ENCODE data around the gene ELAVL2.
A peak's percentile ranks its signal among the peaks of the same experiment; 100 is the strongest.

The ELAVL2 gene

GRCh38 chr9:23826120-23826629, at the start of gene ELAVL2:
Gene ELAVL2 (minus strand): TSS chr9:23826240. CDS start chr9:23762234, 64,006 bp downstream.
- peak; percentile 88 for DNase-seq (ENCODE audit: low spot score)

GRCh38 chr9:23858234-23858633, 32.2 kb upstream of the ELAVL2 start:
- no peak for DNase-seq (ENCODE audit: low spot score)

GRCh38 chr9:23855873-23856604, 30.0 kb upstream of the ELAVL2 start:
- DNase-seq (ENCODE audit: low spot score): no peak

GRCh38 chr9:23850690-23851629, 24.9 kb upstream of the ELAVL2 start:
- DNase-seq (ENCODE audit: low spot score): no peak

DNA sequence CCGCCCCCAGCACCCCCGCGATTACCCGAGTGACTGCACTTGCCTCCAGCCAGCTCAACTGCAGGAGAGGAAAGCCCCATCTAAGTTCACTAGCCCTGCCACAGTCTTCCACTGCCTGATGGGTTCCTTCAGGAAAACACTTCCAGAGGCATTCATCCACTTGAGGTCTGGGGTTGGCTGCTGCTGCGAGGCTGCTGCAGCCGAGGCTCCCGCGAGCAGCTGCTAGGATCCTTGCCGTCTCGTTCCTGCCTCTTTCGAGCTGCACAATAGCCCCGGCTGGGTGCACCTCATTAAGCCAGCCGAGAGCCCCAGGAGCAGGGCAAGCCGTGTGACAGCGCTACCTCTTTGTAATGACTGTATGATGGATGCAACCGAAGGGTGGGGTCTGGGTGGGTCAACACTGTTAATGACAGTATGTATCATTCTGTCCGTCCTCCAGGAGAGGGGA, 24.2 kb upstream of the ELAVL2 start:
- no peak for DNase-seq (ENCODE audit: low spot score)

DNA sequence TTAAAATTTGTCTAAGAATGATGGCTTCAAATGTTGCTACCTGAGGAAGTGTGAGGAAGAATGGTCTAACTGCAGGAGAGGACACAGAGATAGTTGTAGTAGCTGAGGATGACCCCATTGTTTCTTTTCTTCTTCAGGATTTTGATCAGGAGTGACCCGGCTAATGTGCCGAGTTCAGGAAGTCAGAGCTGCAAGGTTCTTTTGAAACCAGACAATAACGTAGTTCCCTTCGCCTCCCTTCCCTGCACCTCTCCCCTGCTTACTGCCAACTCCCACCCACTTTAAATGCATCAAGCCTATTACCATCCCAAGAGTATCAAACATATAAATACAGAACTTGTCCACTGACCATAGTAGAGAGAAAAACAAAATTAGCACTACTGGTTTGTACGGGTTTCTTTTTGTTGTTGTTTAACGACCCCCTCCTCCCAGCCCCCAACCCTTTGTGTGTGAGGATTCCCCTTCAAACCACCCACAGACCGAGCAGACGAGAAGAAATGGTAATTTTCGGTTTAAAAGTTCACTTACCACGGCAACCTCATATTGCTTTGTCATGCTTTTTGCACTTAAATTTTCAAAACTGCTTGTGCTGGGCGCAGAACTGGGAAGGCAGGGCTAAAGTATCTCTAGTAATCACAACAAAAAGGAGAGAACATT, 23.5 kb upstream of the ELAVL2 start:
- no peak for DNase-seq (ENCODE audit: low spot score)

DNA sequence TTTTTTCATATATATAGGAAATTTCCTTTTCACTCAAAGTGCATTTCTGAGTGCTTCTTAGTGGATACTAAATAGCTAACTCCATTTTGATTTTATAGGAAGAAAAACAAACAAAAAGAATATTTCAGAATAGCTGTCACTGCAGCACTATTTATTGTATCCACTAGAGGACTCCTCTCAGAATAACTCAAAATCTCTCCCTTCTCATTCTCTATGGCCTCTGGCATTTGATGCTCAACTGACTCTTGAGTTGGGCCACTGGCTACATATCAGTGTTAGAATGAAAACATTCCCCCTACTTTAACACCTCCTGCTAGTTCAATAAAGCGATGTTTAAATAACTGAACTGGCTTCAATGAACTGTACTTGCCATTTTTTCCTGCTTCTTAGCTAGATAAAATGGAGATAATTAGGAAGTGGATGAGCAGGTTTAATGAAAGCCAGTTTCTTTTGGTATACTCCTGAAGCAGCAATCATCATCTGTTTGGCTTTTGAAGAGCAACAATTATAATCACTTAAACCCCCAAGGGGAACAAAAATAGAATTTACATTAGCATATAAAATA, 16.6 kb upstream of the ELAVL2 start:
- no peak for DNase-seq (ENCODE audit: low spot score)

DNA sequence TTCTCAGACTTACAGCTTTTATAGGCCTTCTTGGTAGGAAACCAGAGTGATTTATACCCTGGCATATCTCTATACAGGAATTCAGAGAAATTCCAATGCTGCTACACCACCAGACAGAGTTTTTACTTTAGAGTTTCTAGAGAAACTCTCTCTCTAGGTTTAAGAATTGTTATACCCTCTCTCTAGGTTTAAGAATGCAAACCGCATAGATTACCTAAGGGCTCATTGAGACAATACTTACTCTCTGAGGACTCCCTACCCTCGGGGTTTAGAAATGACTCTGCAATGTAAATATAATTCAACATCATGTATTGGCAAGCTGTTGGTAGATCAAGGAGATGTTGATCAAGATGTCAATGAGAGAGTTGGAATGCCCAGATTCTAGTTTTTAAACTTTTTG, 15.3 kb upstream of the ELAVL2 start:
- DNase-seq (ENCODE audit: low spot score): no peak

- DNase-seq (ENCODE audit: low spot score): no peak
Measured at GRCh38 chr9:23837038-23837437, 11.0 kb upstream of the ELAVL2 start.

- DNase-seq (ENCODE audit: low spot score): no peak
Measured at GRCh38 chr9:23830929-23831730, 5.1 kb upstream of the ELAVL2 start.

DNA sequence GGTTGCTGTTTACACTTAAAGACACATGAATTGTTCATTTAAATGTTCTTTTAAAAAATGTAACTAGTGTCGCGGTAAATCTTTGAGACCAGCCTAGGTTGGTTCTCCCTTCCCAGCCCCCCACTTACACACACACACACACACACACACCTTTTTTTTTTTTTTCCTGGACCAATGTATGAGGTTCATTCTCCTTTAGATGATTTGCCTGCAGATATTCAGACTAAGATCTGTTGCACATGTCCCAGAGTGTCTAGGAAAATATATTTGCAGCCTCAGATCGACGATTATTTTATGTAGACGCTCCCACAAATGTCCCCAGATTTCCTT, 4.4 kb upstream of the ELAVL2 start:
- no peak for DNase-seq (ENCODE audit: low spot score)

- DNase-seq (ENCODE audit: low spot score): no peak
Measured at GRCh38 chr9:23829580-23830475, 3.8 kb upstream of the ELAVL2 start.

GRCh38 chr9:23825700-23826099, 340 bp downstream of the ELAVL2 start:
- DNase-seq (ENCODE audit: low spot score): no peak

DNA sequence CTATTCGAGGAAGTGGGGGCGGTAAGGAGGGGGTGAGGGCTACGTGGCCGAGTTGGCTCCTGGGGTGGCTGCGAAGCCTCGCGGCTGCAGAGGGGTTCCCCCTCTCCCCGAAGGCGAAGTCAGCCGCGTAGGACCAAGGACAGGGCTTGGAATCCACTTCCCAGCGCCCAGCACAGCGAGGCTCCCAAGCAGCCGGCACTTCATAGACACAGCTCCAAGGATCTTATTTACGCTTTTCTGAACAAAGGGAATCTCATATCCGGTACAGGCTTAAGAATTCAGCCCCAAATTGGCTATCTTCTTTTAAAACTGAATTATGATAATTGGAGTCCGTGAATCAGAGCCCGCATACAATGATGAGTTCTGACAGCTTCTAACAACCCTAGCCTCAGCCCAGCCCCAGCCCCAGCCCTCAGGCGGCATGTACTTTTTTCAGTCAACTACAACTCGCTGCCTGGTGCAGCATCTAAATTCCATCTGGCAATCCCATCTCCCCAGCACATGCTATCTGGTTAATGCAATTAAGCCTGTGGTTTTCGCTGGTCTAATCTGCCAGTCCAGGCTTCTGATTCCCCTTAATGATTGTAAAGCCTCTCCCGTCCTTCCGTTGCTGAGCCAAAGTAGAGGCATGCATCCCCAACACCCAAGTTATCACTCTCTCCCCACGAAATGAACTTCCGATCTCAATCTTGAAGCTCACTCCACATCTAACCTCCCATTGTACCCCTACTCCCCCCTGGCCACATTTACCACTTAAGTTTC, 1.0 kb downstream of the ELAVL2 start:
- peak; percentile 11 for DNase-seq (ENCODE audit: low spot score)

DNA sequence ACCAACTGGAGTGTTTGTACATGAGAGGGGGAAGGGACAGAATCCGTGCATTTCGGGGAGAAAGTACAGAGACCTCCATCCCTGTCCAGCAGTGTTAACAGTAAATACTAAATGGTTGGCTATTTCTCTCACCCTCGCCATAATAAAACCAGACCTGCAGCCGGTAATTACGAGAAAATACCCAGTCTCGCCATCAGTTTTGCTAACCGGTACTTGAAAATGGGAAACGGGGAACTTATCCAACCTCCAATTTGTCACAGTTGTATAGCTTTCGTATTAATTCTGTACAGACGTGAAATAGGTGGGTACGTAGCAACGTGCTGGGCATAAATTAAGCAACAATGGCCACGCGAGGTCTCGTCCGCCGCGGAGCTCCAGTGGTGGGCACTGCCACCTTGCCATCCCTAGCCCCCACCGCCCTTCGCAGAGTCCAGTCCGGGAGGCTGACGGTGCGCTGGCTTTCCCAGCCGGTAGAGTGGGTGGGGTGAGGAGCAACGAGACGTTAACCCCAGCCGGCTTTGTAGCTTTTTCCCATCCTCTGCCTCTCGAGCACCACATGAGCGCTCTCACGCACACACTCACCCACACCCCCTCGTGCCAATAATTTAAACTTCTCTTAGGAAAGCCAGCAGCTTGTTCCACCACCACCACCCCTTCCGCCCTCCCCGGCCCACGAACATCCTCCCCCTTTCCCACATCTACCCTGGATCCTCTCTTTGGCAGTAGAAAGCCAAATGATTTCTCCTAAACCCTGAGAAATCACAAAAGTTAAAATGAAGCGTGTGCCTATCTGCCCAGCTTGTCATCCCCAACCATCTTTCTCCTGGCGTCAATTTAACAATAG, 1.8 kb downstream of the ELAVL2 start:
- DNase-seq (ENCODE audit: low spot score): no peak

GRCh38 chr9:23823269-23823668, 2.8 kb downstream of the ELAVL2 start:
- no peak for DNase-seq (ENCODE audit: low spot score)

DNA sequence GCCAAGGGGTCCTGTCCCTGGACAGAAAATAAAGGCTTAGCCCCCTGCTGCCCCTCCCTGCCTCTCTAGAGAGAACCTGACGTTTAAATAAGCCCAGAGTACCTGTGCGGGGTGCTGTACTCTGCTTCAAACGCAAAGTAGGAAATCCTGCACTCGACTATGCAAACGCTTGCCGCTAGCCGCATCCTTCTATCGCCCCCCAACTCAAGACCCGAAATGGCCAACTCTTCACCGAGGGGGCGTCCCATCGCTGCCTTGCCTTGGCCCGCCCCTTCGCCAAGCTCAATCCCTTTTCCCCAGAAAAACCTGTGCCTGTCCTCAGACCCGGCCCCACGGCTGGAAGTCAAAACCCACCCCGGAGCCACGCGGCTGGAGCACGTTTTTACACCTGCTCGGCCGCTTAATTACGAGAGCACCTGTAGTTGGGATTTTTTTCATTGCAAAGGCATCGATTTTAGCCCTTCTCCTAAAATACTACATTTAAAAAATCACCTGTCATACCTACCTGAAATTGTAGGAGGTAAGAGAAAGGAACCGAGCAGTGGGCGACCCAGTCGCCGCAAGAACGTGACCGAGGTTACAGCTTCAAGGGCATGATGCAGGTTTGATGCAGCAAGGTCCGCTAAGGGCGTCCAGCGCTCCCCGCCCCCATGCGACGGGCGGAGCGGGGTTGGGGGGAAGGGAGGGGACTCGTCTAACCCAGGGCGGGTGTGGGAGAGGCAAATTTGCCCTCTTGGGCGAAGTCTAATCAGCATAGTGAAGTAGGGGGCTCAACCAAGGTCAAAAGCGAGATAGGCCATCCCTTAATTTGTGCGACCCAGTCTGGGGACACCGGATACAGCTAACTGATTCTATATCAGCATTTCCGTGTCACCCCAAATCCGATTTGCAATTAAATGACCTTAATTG, 3.5 kb downstream of the ELAVL2 start:
- DNase-seq (ENCODE audit: low spot score): no peak

All from globus pallidus (tissue), 1 donor.